ENCODE results near the gene GPSM1. TPM values are rescaled to one million over a fixed set of nuclear protein-coding genes. Genes with fewer than 3 reads are reported as not detected.

GPSM1 gene
- total RNA-seq, 1 experiment from 2014 or later = 14.2 TPM

GRCh38 chr9:136289651-136290507, 37.5 kb upstream of the GPSM1 start:
- TF ChIP-seq FOXP4 (CRISPR knock-in tag; IDR thresholded peaks at IDR 0.05) (no peak), USF2 (CRISPR knock-in tag; IDR thresholded peaks at IDR 0.05) (no peak), GABPB1 (CRISPR knock-in tag; IDR thresholded peaks at IDR 0.05) (no peak), MYBL2 (CRISPR knock-in tag; IDR thresholded peaks at IDR 0.05) (no peak), MLX (CRISPR knock-in tag; IDR thresholded peaks at IDR 0.05) (no peak), ETV6 (CRISPR knock-in tag; IDR thresholded peaks at IDR 0.05) (no peak), HMGXB4 (CRISPR knock-in tag; IDR thresholded peaks at IDR 0.05) (no peak), CBFB (CRISPR knock-in tag; IDR thresholded peaks at IDR 0.05; ENCODE audit: low read depth) (no peak), ZNF532 (CRISPR knock-in tag; IDR thresholded peaks at IDR 0.05; ENCODE audit: borderline replicate concordance) (no peak), STAT6 (CRISPR knock-in tag; conservative IDR thresholded peaks at IDR 0.05; ENCODE audit: low read depth) (no peak), RORB (CRISPR knock-in tag; IDR thresholded peaks at IDR 0.05) (no peak), AR (CRISPR knock-in tag; IDR thresholded peaks at IDR 0.05) (no peak), NR3C1 (CRISPR knock-in tag; conservative IDR thresholded peaks at IDR 0.05; ENCODE audit: low read depth) (no peak), SOX15 (CRISPR knock-in tag; IDR thresholded peaks at IDR 0.05) (no peak), ZNF396 (CRISPR knock-in tag; IDR thresholded peaks at IDR 0.05; ENCODE audit: borderline replicate concordance) (no peak), ZNF425 (CRISPR knock-in tag; conservative IDR thresholded peaks at IDR 0.05) (no peak)
- CTCF ChIA-PET = no interaction called here
- no peaks in the 10 kb centered on the region for H3K36me3 Mint-ChIP-seq
- no peaks in the 10 kb centered on the region for H3K27me3 Mint-ChIP-seq (ENCODE audit: low read depth)
- DNase-seq (ENCODE audit: low spot score) (no peak), ATAC-seq (peak; percentile 47; the same call in 1 of the 2 replicates)
- POLR2A ChIA-PET = no interaction called here
- H3K27ac Mint-ChIP-seq = no peak overlapping the region
- no peaks in the 10 kb centered on the region for H3K9me3 Mint-ChIP-seq
- no peak overlapping the region for H3K4me3 Mint-ChIP-seq
- no peaks in the 10 kb centered on the region for H3K4me1 Mint-ChIP-seq

All from WTC11 (cell line).